Caco-2 (cell line): ENCODE data around the gene KCNA4. TPM values are rescaled to one million over a fixed set of nuclear protein-coding genes. Genes with fewer than 3 reads are reported as not detected.

Experiments
- BruUV-seq: library from RNA; stranded (reverse); fragments of 400-500 nt; replicated peaks from 2 replicates; lab custom pipeline; 2021; lab: Mats Ljungman, UMichigan
- CTCF ChIA-PET: fragments of 300-600 bp; sonication (Branson Sonifier 250); formaldehyde crosslinking; loops from one replicate; lab custom pipeline; 2022; ENCODE audit warnings: antibody characterized with exemption; lab: Charles Lee
- POLR2A ChIA-PET: fragments of 300-600 bp; sonication (Branson Sonifier 250); formaldehyde crosslinking; loops from one replicate; lab custom pipeline; 2022; ENCODE audit warnings: antibody characterized with exemption; lab: Charles Lee
- DNase-seq, 2 experiments: peaks; one replicate each; pipeline versions ENCODE4 v3.0.0 to v3.0.0-alpha.2; 2020 to 2022
- H3K27me3 ChIP-seq: replicated peaks from 2 replicates; pipeline ENCODE4 v1.6.0; 2011; ENCODE audit warnings: low read length; ENCODE audit not compliant: control insufficient read depth, insufficient read depth
- H3K36me3 ChIP-seq: 2 replicates; pipeline ENCODE4 v1.5.1; 2011; ENCODE audit warnings: low read length; ENCODE audit not compliant: control insufficient read depth, insufficient read depth
- H3K4me1 ChIP-seq: fragments of 250-450 bp; sonication (Bioruptor Pico); 2 replicates; pipeline ENCODE4 v1.5.1; 2020; ENCODE audit warnings: mild to moderate bottlenecking
- H3K4me3 ChIP-seq: 2 replicates; pipeline ENCODE4 v1.5.1; 2011; ENCODE audit warnings: low read depth, mild to moderate bottlenecking, control low read depth, low read length
- H3K9me3 ChIP-seq: fragments of 250-450 bp; sonication (Bioruptor Pico); 2 replicates; pipeline ENCODE4 v1.5.1; 2020; ENCODE audit warnings: mild to moderate bottlenecking, moderate library complexity
- H3K27ac Mint-ChIP-seq: one replicate; pipeline ENCODE4 v1.8.0; 2022; ENCODE audit warnings: mixed read lengths; ENCODE audit not compliant: unreplicated experiment
- H3K27me3 Mint-ChIP-seq: one replicate; pipeline ENCODE4 v1.8.0; 2022; ENCODE audit warnings: mixed read lengths; ENCODE audit not compliant: insufficient read depth, unreplicated experiment
- H3K36me3 Mint-ChIP-seq: one replicate; pipeline ENCODE4 v1.8.0; 2022; ENCODE audit warnings: mild to moderate bottlenecking, mixed read lengths; ENCODE audit not compliant: insufficient read depth, unreplicated experiment
- H3K4me1 Mint-ChIP-seq: one replicate; pipeline ENCODE4 v1.8.0; 2022; ENCODE audit warnings: low read depth, mixed read lengths; ENCODE audit not compliant: unreplicated experiment
- H3K4me3 Mint-ChIP-seq: one replicate; pipeline ENCODE4 v1.8.0; 2022; ENCODE audit warnings: mild to moderate bottlenecking, moderate library complexity, mixed read lengths; ENCODE audit not compliant: unreplicated experiment
- H3K9me3 Mint-ChIP-seq: one replicate; pipeline ENCODE4 v1.8.0; 2022; ENCODE audit warnings: mixed read lengths; ENCODE audit not compliant: unreplicated experiment
- intact Hi-C: fragments of 100-400 bp; cut with micrococcal nuclease; formaldehyde crosslinking; loops from one replicate; pipeline ENCODE4 v1.10.0; 2022; ENCODE audit not compliant: unreplicated experiment
- total RNA-seq: library from RNA; stranded (reverse); gene quantifications from 2 replicates; pipeline ENCODE4 v1.2.3, GENCODE V29; 2022
- TF ChIP-seq, protein P1 (sequence below), 2 experiments: fragments of 200-600 bp in 1 of 2; IDR thresholded peaks; 1 replicate in 1 of 2; 2 replicates in 1 of 2; pipeline versions ENCODE4 v1.5.1 to v1.8.0; 2011 to 2022; ENCODE audit warnings: antibody characterized with exemption in 1 of 2, control low read depth in 1 of 2, inconsistent platforms in 1 of 2, low read depth in 1 of 2, low read length in 1 of 2, mild to moderate bottlenecking in 1 of 2, moderate library complexity in 1 of 2; ENCODE audit not compliant: insufficient read depth in 1 of 2, severe bottlenecking in 1 of 2, unreplicated experiment in 1 of 2

KCNA4 gene
- total RNA-seq, 1 experiment from 2014 or later = not detected

DNA sequence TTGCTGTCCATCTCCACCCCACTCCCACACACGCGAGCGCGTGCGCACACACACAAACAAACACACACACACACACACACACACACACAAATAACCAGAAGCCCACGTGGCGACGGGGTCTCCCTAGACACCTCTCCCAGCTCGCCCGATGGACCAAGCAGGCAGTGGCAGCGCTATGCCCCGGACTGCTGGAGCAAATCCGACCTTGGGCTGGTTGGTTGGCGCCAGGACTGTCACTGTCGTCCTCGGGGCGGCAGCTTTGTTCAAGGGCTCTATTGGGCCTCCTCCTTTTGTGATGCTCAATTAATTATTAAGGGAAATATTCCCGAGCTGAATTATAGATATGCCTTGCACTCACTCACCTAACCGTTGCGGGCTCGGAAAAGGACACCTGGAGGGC is 1.7 kb upstream of the KCNA4 start:
- Histone ChIP-seq H3K4me3 (no peak overlapping the region), H3K9me3 (no peaks in the 10 kb centered on the region), H3K4me1 (no peaks in the 10 kb centered on the region), H3K27me3 (no peaks in the 10 kb centered on the region), H3K36me3 (no peaks in the 10 kb centered on the region)
- Mint-ChIP-seq H3K4me1 (no peaks in the 10 kb centered on the region), H3K9me3 (no peaks in the 10 kb centered on the region), H3K27me3 (peaks cover 2% of the 10 kb centered on the region), H3K36me3 (no peaks in the 10 kb centered on the region), H3K4me3 (no peak overlapping the region), H3K27ac (no peak overlapping the region)
- DNase-seq = no peak
- POLR2A ChIA-PET = no interaction called here
- intact Hi-C loops = no loop called here
- BruUV-seq = no TSS peak
- TF ChIP-seq, protein P1, sequence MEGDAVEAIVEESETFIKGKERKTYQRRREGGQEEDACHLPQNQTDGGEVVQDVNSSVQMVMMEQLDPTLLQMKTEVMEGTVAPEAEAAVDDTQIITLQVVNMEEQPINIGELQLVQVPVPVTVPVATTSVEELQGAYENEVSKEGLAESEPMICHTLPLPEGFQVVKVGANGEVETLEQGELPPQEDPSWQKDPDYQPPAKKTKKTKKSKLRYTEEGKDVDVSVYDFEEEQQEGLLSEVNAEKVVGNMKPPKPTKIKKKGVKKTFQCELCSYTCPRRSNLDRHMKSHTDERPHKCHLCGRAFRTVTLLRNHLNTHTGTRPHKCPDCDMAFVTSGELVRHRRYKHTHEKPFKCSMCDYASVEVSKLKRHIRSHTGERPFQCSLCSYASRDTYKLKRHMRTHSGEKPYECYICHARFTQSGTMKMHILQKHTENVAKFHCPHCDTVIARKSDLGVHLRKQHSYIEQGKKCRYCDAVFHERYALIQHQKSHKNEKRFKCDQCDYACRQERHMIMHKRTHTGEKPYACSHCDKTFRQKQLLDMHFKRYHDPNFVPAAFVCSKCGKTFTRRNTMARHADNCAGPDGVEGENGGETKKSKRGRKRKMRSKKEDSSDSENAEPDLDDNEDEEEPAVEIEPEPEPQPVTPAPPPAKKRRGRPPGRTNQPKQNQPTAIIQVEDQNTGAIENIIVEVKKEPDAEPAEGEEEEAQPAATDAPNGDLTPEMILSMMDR (IDR thresholded peaks at IDR 0.05; ENCODE audit: insufficient read depth in 1 of 2, low read depth in 1 of 2, low read length in 1 of 2, severe bottlenecking in 1 of 2, unreplicated experiment in 1 of 2) = no peak
- CTCF ChIA-PET = no interaction called here

DNA sequence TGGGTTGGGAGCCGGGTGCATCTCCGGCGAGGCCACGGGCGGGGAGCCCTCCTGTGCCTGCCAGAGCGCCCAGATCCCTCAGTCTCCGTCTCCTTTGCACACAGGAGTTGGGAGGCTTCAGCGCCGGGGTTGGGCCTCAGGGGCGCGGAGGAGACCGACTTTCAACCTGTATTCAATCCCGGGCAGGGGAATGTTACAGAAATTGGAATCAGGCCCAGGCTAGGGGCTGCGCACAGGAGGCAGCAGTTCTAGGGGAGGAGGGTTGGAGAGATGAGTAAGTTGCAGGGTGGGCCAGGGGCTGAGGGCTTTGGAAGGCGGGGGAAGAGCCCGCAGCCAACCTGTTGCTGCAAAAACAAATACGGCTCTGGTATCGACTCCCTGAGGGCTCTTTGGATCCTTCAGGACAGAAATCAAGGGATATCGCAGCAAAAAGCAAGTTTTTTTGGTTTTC is 640 bp upstream of the KCNA4 start:
- ChIA-PET CTCF (no interaction called here), POLR2A (no interaction called here)
- H3K4me3 Mint-ChIP-seq = no peak overlapping the region
- Histone ChIP-seq H3K4me1 (no peaks in the 10 kb centered on the region), H3K4me3 (no peak overlapping the region), H3K9me3 (no peaks in the 10 kb centered on the region), H3K27me3 (no peaks in the 10 kb centered on the region), H3K36me3 (no peaks in the 10 kb centered on the region)
- H3K9me3 Mint-ChIP-seq = no peaks in the 10 kb centered on the region
- intact Hi-C loops = no loop called here
- peaks cover 2% of the 10 kb centered on the region for H3K27me3 Mint-ChIP-seq
- no TSS peak for BruUV-seq
- H3K36me3 Mint-ChIP-seq = no peaks in the 10 kb centered on the region
- no peak overlapping the region for H3K27ac Mint-ChIP-seq
- no peaks in the 10 kb centered on the region for H3K4me1 Mint-ChIP-seq
- TF ChIP-seq, protein P1 (IDR thresholded peaks at IDR 0.05; ENCODE audit: insufficient read depth in 1 of 2, low read depth in 1 of 2, low read length in 1 of 2, severe bottlenecking in 1 of 2, unreplicated experiment in 1 of 2) = no peak
- no peak for DNase-seq

DNA sequence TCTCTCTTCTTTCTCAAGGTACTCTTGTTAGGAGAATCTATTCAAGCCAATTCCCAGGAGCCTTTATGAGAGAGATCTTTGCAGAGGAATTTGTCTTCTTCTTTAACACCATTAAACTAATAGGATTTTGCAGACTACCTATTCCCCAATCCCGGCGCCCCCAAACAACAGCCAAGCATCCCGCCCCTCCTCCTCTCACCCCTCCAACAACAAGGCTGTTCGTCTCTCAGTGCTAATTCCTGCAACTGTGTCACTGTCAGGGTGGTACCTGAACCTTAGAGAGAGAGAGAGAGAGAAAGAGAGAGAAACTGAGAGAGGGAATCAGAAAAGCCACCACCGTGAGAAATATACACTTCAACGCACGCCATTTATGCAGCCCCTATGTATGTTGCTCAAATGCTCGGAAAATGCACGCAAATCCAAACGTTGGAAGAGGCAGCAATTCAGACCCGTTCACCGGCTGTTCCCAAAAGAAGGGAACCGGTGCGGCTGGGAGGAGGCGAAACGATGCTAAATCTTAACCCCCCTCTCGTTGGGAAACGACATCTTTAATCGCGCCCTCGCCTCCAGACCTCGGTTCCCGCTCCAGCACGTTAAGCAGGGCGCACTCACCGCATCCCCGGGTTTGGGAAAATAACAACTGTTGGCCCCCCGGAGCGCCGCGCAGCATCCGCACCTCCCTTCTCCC is 961 bp downstream of the KCNA4 start:
- no peaks in the 10 kb centered on the region for H3K4me1 Mint-ChIP-seq
- H3K4me3 ChIP-seq = no peak overlapping the region
- H3K27me3 Mint-ChIP-seq = peaks cover 2% of the 10 kb centered on the region
- TF ChIP-seq, protein P1 (IDR thresholded peaks at IDR 0.05; ENCODE audit: insufficient read depth in 1 of 2, low read depth in 1 of 2, low read length in 1 of 2, severe bottlenecking in 1 of 2, unreplicated experiment in 1 of 2) = no peak
- no peak overlapping the region for H3K27ac Mint-ChIP-seq
- no peak for DNase-seq
- no TSS peak for BruUV-seq
- intact Hi-C loops = no loop called here
- no peaks in the 10 kb centered on the region for H3K9me3 ChIP-seq
- H3K36me3 Mint-ChIP-seq = no peaks in the 10 kb centered on the region
- H3K4me1 ChIP-seq = no peaks in the 10 kb centered on the region
- POLR2A ChIA-PET = no interaction called here
- H3K36me3 ChIP-seq = no peaks in the 10 kb centered on the region
- no peak overlapping the region for H3K4me3 Mint-ChIP-seq
- H3K9me3 Mint-ChIP-seq = no peaks in the 10 kb centered on the region
- no peaks in the 10 kb centered on the region for H3K27me3 ChIP-seq
- CTCF ChIA-PET = no interaction called here
